Ishikawa (cell line): ENCODE results near the gene COG4.

Source experiments
- EP300 ChIP-seq: IDR thresholded peaks from 2 replicates; pipeline ENCODE4 v1.6.1; 2012; ENCODE audit warnings: borderline replicate concordance
- FOXM1 ChIP-seq: IDR thresholded peaks from 2 replicates; pipeline ENCODE4 v1.6.1; 2012; ENCODE audit warnings: low read depth, borderline replicate concordance
- MAX ChIP-seq: IDR thresholded peaks from 2 replicates; pipeline ENCODE4 v1.6.1; 2012
- NFIC ChIP-seq: IDR thresholded peaks from 2 replicates; pipeline ENCODE4 v1.6.1; 2012
- REST ChIP-seq: IDR thresholded peaks from 2 replicates; pipeline ENCODE4 v1.6.1; 2012; ENCODE audit warnings: low read depth, mild to moderate bottlenecking
- TAF1 ChIP-seq: IDR thresholded peaks from 2 replicates; pipeline ENCODE4 v1.6.1; 2012; ENCODE audit warnings: low read depth, mild to moderate bottlenecking
- TCF12 ChIP-seq: IDR thresholded peaks from 2 replicates; pipeline ENCODE4 v1.6.1; 2012; ENCODE audit warnings: low read depth
- USF1 ChIP-seq: IDR thresholded peaks from 2 replicates; pipeline ENCODE4 v1.6.1; 2012
- YY1 ChIP-seq: IDR thresholded peaks from 2 replicates; pipeline ENCODE4 v1.6.1; 2012; ENCODE audit warnings: low read depth

GRCh38 chr16:70448075-70448474 lies 75.3 kb downstream of the COG4 start:
- no peak for TF ChIP-seq REST
- no peak for TF ChIP-seq TAF1
- TF ChIP-seq NFIC, result no peak
- no peak for TF ChIP-seq MAX
- no peak for TF ChIP-seq USF1
- TF ChIP-seq FOXM1, result no peak
- TF ChIP-seq EP300, result no peak
- TF ChIP-seq YY1, result no peak
- no peak for TF ChIP-seq TCF12
